K562 (cell line): Measurements from ENCODE around the gene ERN1. TPM values are rescaled to one million over a fixed set of nuclear protein-coding genes. Genes with fewer than 3 reads are reported as not detected.

Experiments
- ATAC-seq: fragments of 200-7000 bp; cut with Tn5 transposase; 3 replicates; pipeline ENCODE4 v1.9.1; 2020; ENCODE audit warnings: moderate library complexity
- BruUV-seq: library from RNA; stranded (reverse); fragments of 400-500 nt; replicated peaks from 2 replicates; lab custom pipeline; 2021; lab: Mats Ljungman, UMichigan
- CTCF ChIA-PET: fragments of 300-600 bp; formaldehyde crosslinking; extraction: SDS; loops from one replicate; lab custom pipeline; 2021; ENCODE audit warnings: low intra/inter-chr PET ratio; lab: Yijun Ruan, JAX
- POLR2A ChIA-PET: fragments of 300-600, 350-650 bp; sonication (Branson Sonifier 250); formaldehyde crosslinking; extraction: SDS; loops from one replicate; lab custom pipeline; 2021; ENCODE audit warnings: antibody characterized with exemption, inconsistent platforms; lab: Yijun Ruan, JAX
- DNase-seq, 4 experiments: peaks; one replicate each; pipeline versions ENCODE4 v3.0.0 to v3.0.0-alpha.2; 2011 to 2018; ENCODE audit warnings: low spot score in 3 of 4, mixed read lengths in 3 of 4; ENCODE audit errors: extremely low read depth in 1 of 4
- FAIRE-seq: peaks from 2 replicates; lab custom pipeline; 2011; peaks lifted over from hg19 to GRCh38; lab: Jason Lieb, UNC
- H2AFZ ChIP-seq: 2 replicates; pipeline ENCODE4 v1.6.0; 2011; ENCODE audit warnings: low read depth, low read length, control low read depth, inconsistent platforms
- H3K27ac ChIP-seq: fragments of 200-600 bp; 3 replicates; pipeline ENCODE4 v1.8.0; 2011; ENCODE audit warnings: low read depth, mild to moderate bottlenecking, control low read depth, inconsistent platforms, low read length, moderate library complexity, mixed read lengths; ENCODE audit errors: extremely low read depth
- H3K27me3 ChIP-seq, 2 experiments: fragments of 300-600 bp in 1 of 2; 2 replicates in 1 of 2; 3 replicates in 1 of 2; pipeline versions ENCODE4 v1.6.0 to v1.8.0; 2011; ENCODE audit warnings: inconsistent platforms in 2 of 2, low read length in 2 of 2, mild to moderate bottlenecking in 1 of 2, mixed read lengths in 1 of 2, moderate library complexity in 1 of 2; ENCODE audit not compliant: control insufficient read depth in 2 of 2, insufficient read depth in 2 of 2
- H3K36me3 ChIP-seq: fragments of 300-600 bp; 3 replicates; pipeline ENCODE4 v1.8.0; 2011; ENCODE audit warnings: mild to moderate bottlenecking, low read length, inconsistent platforms; ENCODE audit not compliant: control insufficient read depth, insufficient read depth
- H3K4me1 ChIP-seq, 2 experiments: fragments of 200-600 bp in 1 of 2; replicated peaks in 1 of 2; 2 replicates in 1 of 2; 3 replicates in 1 of 2; pipeline versions ENCODE4 v1.5.1 to v1.8.0; 2011; ENCODE audit warnings: inconsistent platforms in 2 of 2, low read length in 2 of 2, mild to moderate bottlenecking in 1 of 2, mixed read lengths in 1 of 2, moderate library complexity in 1 of 2; ENCODE audit not compliant: control insufficient read depth in 2 of 2, insufficient read depth in 2 of 2
- H3K4me2 ChIP-seq: 2 replicates; pipeline ENCODE4 v1.6.1; 2011; ENCODE audit warnings: low read length, control low read depth, inconsistent platforms, mixed read lengths; ENCODE audit not compliant: insufficient read depth
- H3K4me3 ChIP-seq: fragments of 200-600 bp; sonication (generic), shearing (Covaris generic); 2 replicates; pipeline ENCODE4 v1.5.1; 2016; ENCODE audit warnings: control low read depth, inconsistent platforms
- H3K79me2 ChIP-seq: fragments of 200-600 bp; 3 replicates; pipeline ENCODE4 v1.8.0; 2011; ENCODE audit warnings: low read length, inconsistent platforms; ENCODE audit not compliant: control insufficient read depth, insufficient read depth
- H3K9ac ChIP-seq, 2 experiments: 2 replicates each; pipeline versions ENCODE4 v1.6.0 to v1.6.1; 2011; ENCODE audit warnings: low read depth in 2 of 2, low read length in 2 of 2, control low read depth in 1 of 2, inconsistent platforms in 1 of 2, mild to moderate bottlenecking in 1 of 2, mixed read lengths in 1 of 2; ENCODE audit not compliant: insufficient read depth in 1 of 2
- H3K9me1 ChIP-seq: one replicate; pipeline ENCODE4 v1.6.0; 2011; ENCODE audit warnings: inconsistent platforms, mild to moderate bottlenecking, low read length, moderate library complexity; ENCODE audit not compliant: control insufficient read depth, insufficient read depth
- H3K9me3 ChIP-seq: replicated peaks from 2 replicates; pipeline ENCODE4 v1.5.1; 2011; ENCODE audit warnings: low read depth, low read length, inconsistent platforms; ENCODE audit not compliant: control insufficient read depth, insufficient read depth
- H4K20me1 ChIP-seq: replicated peaks from 2 replicates; pipeline ENCODE4 v1.6.1; 2011; ENCODE audit warnings: low read length, inconsistent platforms, mixed read lengths; ENCODE audit not compliant: control insufficient read depth, insufficient read depth
- KAT7 ChIP-seq: sonication (generic); formaldehyde crosslinking; IDR thresholded peaks from 2 replicates; pipeline ENCODE4 v1.8.0; 2022; ENCODE audit warnings: missing genetic modification reagents, mild to moderate bottlenecking, borderline replicate concordance
- NONO ChIP-seq, 2 experiments: fragments of 200-400 bp in 1 of 2; fragments of 450-650 bp in 1 of 2; formaldehyde crosslinking in 1 of 2; IDR thresholded peaks; 2 replicates each; pipeline ENCODE4 v1.6.1; 2017; ENCODE audit warnings: low read depth in 2 of 2, mild to moderate bottlenecking in 2 of 2, moderate library complexity in 2 of 2, low read length in 1 of 2
- SMARCB1 ChIP-seq: IDR thresholded peaks from 2 replicates; pipeline ENCODE4 v1.6.1; 2011; ENCODE audit warnings: improper control_type of control experiment, low read depth; ENCODE audit not compliant: insufficient read length
- TSC22D4 ChIP-seq: fragments of 450-650 bp; IDR thresholded peaks from 2 replicates; pipeline ENCODE4 v1.6.1; 2016; ENCODE audit warnings: missing genetic modification characterization, missing biosample characterization, control low read depth
- ZNF133 ChIP-seq: fragments of 250-450 bp; sonication (Bioruptor Pico); IDR thresholded peaks from 2 replicates; pipeline ENCODE4 v1.4.0; 2020; ENCODE audit warnings: mild to moderate bottlenecking
- ZNF717 ChIP-seq: fragments of 250-450 bp; sonication (Bioruptor Pico); IDR thresholded peaks from 2 replicates; pipeline ENCODE4 v1.5.0; 2021
- ZNF79 ChIP-seq: fragments of 250-450 bp; sonication (Bioruptor Pico); IDR thresholded peaks from 2 replicates; pipeline ENCODE4 v1.4.0; 2020; ENCODE audit warnings: low read depth, mild to moderate bottlenecking, moderate library complexity
- WGBS: fragments of 100-300 bp; shearing (Covaris generic); methylation state at CpG from one replicate; pipeline ENCODE4 v1.1.6; 2016; ENCODE audit warnings: low coverage, mixed read lengths; ENCODE audit not compliant: insufficient coverage; ENCODE audit errors: missing lambda C conversion rate; 5-methylcytosine and 5-hydroxymethylcytosine counted together
- in situ Hi-C: fragments of 300-500 bp; cut with MboI; formaldehyde crosslinking; loops from 4 replicates; pipeline ENCODE4 v1.15.0; 2018; ENCODE audit warnings: inconsistent platforms, mixed read lengths
- intact Hi-C: fragments of 100-400 bp; cut with micrococcal nuclease; formaldehyde crosslinking; loops from 2 replicates; pipeline ENCODE4 v1.14.2; 2022
- polyA plus RNA-seq, 8 experiments: library from polyadenylated mRNA; depleted of rRNA in 4 of 8; stranded (reverse) in 5 of 8; unstranded in 3 of 8; fragments of >200 nt; fragmentation: Nextera tagmentation in 2 of 8; fragmentation: Illumina TruSeq in 1 of 8; extraction: Ambion mirVana in 2 of 8; extraction: Trizol in 1 of 8; gene quantifications; 2 replicates each; pipeline versions ENCODE4 v1.2.1 to v1.2.3, GENCODE V29; 2011 to 2014; ENCODE audit warnings: inconsistent platforms in 1 of 8, missing spikeins in 1 of 8
- total RNA-seq, 7 experiments: library from RNA; depleted of rRNA in 6 of 7; stranded (reverse); fragments of >200 nt in 6 of 7; fragmentation: Illumina TruSeq in 2 of 7; extraction: Trizol in 2 of 7; gene quantifications; 2 replicates each; pipeline versions ENCODE4 v1.2.1 to v1.2.3, GENCODE V29; 2011 to 2021; ENCODE audit warnings: low replicate concordance in 1 of 7
- TF ChIP-seq, protein P1 (sequence below): sonication (generic); formaldehyde crosslinking; IDR thresholded peaks from 2 replicates; pipeline ENCODE4 v1.8.0; 2022; ENCODE audit warnings: mild to moderate bottlenecking, missing genetic modification reagents

Gene ERN1
- total and polyA plus RNA-seq, 9 of the 15 experiments (the other 6 are each of a cell fraction or from before 2014, with no cell fraction given): 2.1 to 22.5 (median 7.3) TPM

DNA sequence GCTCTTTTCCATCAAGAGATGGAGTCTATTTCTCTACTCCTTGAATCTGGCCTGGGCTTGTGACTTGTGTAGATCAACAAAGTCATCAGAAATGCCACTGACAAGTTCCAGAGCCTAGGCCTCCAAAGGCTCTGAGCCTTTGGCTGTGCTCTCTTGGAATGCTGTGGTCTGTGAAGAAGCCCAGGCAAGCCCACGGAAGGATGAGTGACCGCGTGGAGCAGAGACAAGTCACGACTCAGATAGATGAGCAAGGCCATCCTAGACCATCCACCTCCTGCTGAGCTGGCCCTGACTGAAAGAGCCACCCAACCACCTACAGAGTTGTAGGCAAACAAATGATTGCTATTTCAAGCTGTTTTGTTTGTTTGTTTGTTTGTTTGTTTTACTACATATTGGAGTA lies 97.9 kb downstream of the ERN1 start:
- in situ Hi-C loops: loop anchor here (10.0 kb wide), 1 partner anchor 103 kb away; the partner anchor contains the start of gene ERN1
- WGBS: 48% methylated on average over 4 of the region's 4 CpGs

More for the DNA sequence above, 97.9 kb downstream of the ERN1 start:
- H4K20me1 ChIP-seq: no peaks in the 10 kb centered on the region
- no TSS peak for BruUV-seq
- no peak overlapping the region for H3K27ac ChIP-seq
- ATAC-seq (no peak), FAIRE-seq (no peak), DNase-seq (no peak)
- no peaks in the 10 kb centered on the region for H3K9me1 ChIP-seq
- H3K36me3 ChIP-seq: no peaks in the 10 kb centered on the region
- TF ChIP-seq SMARCB1 (no peak), ZNF133 (no peak), TSC22D4 (tag) (no peak), NONO (IDR thresholded peaks at IDR 0.05; ENCODE audit: low read depth in 2 of 2, low read length in 1 of 2) (no peak), ZNF717 (CRISPR knock-in tag) (no peak), KAT7 (no peak), ZNF79 (CRISPR knock-in tag) (no peak)
- TF ChIP-seq, protein P1, sequence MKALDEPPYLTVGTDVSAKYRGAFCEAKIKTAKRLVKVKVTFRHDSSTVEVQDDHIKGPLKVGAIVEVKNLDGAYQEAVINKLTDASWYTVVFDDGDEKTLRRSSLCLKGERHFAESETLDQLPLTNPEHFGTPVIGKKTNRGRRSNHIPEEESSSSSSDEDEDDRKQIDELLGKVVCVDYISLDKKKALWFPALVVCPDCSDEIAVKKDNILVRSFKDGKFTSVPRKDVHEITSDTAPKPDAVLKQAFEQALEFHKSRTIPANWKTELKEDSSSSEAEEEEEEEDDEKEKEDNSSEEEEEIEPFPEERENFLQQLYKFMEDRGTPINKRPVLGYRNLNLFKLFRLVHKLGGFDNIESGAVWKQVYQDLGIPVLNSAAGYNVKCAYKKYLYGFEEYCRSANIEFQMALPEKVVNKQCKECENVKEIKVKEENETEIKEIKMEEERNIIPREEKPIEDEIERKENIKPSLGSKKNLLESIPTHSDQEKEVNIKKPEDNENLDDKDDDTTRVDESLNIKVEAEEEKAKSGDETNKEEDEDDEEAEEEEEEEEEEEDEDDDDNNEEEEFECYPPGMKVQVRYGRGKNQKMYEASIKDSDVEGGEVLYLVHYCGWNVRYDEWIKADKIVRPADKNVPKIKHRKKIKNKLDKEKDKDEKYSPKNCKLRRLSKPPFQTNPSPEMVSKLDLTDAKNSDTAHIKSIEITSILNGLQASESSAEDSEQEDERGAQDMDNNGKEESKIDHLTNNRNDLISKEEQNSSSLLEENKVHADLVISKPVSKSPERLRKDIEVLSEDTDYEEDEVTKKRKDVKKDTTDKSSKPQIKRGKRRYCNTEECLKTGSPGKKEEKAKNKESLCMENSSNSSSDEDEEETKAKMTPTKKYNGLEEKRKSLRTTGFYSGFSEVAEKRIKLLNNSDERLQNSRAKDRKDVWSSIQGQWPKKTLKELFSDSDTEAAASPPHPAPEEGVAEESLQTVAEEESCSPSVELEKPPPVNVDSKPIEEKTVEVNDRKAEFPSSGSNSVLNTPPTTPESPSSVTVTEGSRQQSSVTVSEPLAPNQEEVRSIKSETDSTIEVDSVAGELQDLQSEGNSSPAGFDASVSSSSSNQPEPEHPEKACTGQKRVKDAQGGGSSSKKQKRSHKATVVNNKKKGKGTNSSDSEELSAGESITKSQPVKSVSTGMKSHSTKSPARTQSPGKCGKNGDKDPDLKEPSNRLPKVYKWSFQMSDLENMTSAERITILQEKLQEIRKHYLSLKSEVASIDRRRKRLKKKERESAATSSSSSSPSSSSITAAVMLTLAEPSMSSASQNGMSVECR: no peak
- H3K79me2 ChIP-seq: no peaks in the 10 kb centered on the region
- H3K4me2 ChIP-seq: no peak overlapping the region
- no peaks in the 10 kb centered on the region; a peak in 2 of 5 replicates for H3K4me1 ChIP-seq
- H3K27me3 ChIP-seq: no peaks in the 10 kb centered on the region
- H3K9me3 ChIP-seq: no peaks in the 10 kb centered on the region
- ChIA-PET POLR2A (interaction anchor here (0.6 to 1.2 kb wide), 3 partner anchors 10 to 630 kb away, joined by 3 to 4 read pairs (median 3); partner anchors contain the start of gene ERN1), CTCF (no interaction called here)
- no peak overlapping the region for H2AFZ ChIP-seq
- intact Hi-C loops: no loop called here
- no peak overlapping the region for H3K9ac ChIP-seq
- H3K4me3 ChIP-seq: no peak overlapping the region
